Spinal cord (tissue), 10 donors: ENCODE measurements around the gene PLA2G4C. TPM values are rescaled to one million over a fixed set of nuclear protein-coding genes. Genes with fewer than 3 reads are reported as not detected.

Experiments
- DNase-seq, 6 donors: peaks; one replicate each; pipeline versions ENCODE4 v3.0.0 to v3.0.0-alpha.2; 2013 to 2015; ENCODE audit warnings: low spot score in 6 of 6, low read depth in 4 of 6
- H3K27ac ChIP-seq: one replicate; pipeline ENCODE4 v1.5.1; 2013; ENCODE audit warnings: low read depth, low read length, control low read depth
- H3K27me3 ChIP-seq: one replicate; pipeline ENCODE4 v1.6.1; 2013; ENCODE audit warnings: low read length; ENCODE audit not compliant: control insufficient read depth, insufficient read depth
- H3K36me3 ChIP-seq: one replicate; pipeline ENCODE4 v1.6.1; 2013; ENCODE audit warnings: low read length; ENCODE audit not compliant: control insufficient read depth, insufficient read depth
- H3K4me1 ChIP-seq: one replicate; pipeline ENCODE4 v1.6.1; 2013; ENCODE audit warnings: low read length; ENCODE audit not compliant: control insufficient read depth, insufficient read depth
- H3K4me3 ChIP-seq: one replicate; pipeline ENCODE4 v1.5.1; 2013; ENCODE audit warnings: low read depth, low read length, control low read depth
- H3K9me3 ChIP-seq: one replicate; pipeline ENCODE4 v1.6.1; 2013; ENCODE audit warnings: low read length; ENCODE audit not compliant: control insufficient read depth, insufficient read depth
- WGBS: methylation state at CpG from one replicate; pipeline ENCODE4 v1.1.5; 2013; ENCODE audit warnings: missing lambda C conversion rate; ENCODE audit not compliant: insufficient coverage; 5-methylcytosine and 5-hydroxymethylcytosine counted together
- polyA plus RNA-seq, 2 donors: library from polyadenylated mRNA; unstranded; fragments of 120-200 nt; gene quantifications; one replicate each; pipeline ENCODE4 v1.2.1, GENCODE V29; 2013; ENCODE audit not compliant: insufficient read length in 2 of 2
- total RNA-seq, 2 donors: library from RNA; depleted of rRNA in 1 of 2; stranded (reverse); fragments of 120-200 nt in 1 of 2; fragments of >200 nt in 1 of 2; gene quantifications; one replicate each; pipeline versions ENCODE4 v1.2.3 to v1.2.4, GENCODE V29; 2013 to 2014
- donor health status: healthy.

PLA2G4C gene
- total and polyA plus RNA-seq, 4 donors, result 10.4 to 24.8 (median 14.2) TPM

DNA sequence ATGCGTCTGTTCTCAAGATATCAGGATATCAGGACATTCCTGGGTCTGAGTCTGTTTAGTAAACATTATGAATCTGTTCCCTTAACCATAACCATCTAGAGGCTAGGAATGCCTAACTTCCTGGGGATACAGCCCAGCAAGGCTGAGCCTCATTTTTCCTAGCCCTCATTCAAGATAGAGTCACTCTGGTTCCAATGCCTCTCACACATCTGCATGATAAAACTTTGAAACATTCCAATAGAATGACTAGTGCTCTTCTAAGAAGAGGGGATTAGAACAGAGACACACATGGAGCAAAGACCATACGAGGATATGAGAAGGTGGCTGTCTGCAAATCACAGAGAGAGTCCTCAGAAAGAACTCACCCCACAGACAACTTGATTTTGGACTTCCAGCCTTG lies 46.1 kb downstream of the PLA2G4C start:
- H3K27me3 ChIP-seq, result peaks cover 2% of the 10 kb centered on the region
- DNase-seq, result no peak
- peaks cover 4% of the 10 kb centered on the region for H3K36me3 ChIP-seq
- H3K4me1 ChIP-seq, result no peaks in the 10 kb centered on the region
- H3K9me3 ChIP-seq, result no peaks in the 10 kb centered on the region
- H3K27ac ChIP-seq, result no peak overlapping the region
- no peak overlapping the region for H3K4me3 ChIP-seq
- no CpG with 5 or more reads among the region's 2 CpGs for WGBS

DNA sequence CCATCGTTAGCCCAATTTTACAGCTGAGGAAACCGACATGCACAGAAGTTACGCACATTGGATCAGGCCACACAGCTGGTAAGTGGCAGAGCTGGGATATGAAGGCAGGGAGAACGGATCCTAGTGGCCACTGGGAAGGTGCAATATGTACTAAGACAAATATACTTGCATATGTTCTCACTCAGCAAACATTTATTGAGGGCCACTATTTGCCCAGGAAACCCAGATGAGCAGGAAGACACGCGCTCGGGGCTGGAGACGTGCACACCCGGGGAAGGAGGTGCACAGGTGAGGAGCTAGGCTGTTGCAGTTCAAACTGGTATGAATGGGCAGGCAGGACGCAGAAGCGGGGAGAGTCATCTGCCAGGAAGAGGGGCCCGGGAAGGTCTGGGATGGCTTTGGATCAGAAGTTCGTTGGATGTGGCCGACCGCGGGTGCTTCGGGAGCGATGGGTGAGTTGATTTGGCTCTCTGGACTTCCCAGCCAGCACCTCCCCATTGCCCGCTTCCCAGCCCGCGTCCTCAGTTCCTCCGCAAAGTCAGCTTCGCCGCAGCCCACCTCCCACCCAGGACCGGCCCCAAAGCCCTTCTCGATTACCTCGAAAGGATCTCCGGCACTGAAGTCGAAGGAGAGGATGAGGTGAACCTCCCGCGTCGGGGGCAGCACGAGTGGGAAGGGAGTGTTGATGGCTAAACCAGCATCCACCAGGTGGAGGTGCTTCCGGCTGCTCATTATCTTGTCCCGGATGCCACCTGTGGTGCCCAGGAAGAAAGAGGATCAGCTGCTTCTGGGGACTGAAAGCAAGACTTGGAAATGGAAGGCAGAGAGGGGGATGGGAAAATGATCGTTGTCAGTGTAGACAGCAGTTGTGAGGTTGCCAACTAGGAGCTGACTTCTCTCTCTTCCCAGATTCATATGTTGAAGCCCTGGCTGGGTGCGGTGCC lies 48.9 kb downstream of the PLA2G4C start:
- Histone ChIP-seq H3K4me1 (no peaks in the 10 kb centered on the region), H3K4me3 (no peak overlapping the region), H3K9me3 (no peaks in the 10 kb centered on the region), H3K27ac (no peak overlapping the region), H3K27me3 (peaks cover 2% of the 10 kb centered on the region), H3K36me3 (peaks cover 4% of the 10 kb centered on the region)
- WGBS, result 43% methylated on average over 33 of the region's 37 CpGs
- no peak for DNase-seq

DNA sequence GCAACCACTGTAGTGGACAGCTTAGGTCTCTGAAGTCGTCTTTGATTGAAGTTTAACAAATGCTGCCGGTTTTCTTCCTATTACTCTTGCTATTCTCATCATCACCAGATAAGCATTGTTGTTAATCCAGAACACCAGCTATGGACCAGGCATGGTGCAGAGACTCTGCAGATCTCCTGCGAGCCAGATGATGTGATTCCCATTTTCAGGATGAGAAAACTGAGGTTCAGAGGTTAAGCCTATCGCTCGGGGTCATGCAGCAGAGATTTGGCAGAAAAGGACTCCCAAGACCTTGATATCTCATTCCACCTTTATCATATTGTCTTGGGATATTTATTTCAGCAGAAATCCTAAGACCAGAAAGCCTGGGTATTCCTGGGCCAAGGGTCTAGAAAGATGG lies 50.2 kb downstream of the PLA2G4C start:
- no peaks in the 10 kb centered on the region for H3K4me1 ChIP-seq
- H3K27ac ChIP-seq, result no peak overlapping the region
- 100% methylated on average over 2 of the region's 5 CpGs for WGBS
- H3K36me3 ChIP-seq, result peaks cover 4% of the 10 kb centered on the region
- H3K4me3 ChIP-seq, result no peak overlapping the region
- H3K9me3 ChIP-seq, result no peaks in the 10 kb centered on the region
- peaks cover 2% of the 10 kb centered on the region for H3K27me3 ChIP-seq
- DNase-seq, result no peak

DNA sequence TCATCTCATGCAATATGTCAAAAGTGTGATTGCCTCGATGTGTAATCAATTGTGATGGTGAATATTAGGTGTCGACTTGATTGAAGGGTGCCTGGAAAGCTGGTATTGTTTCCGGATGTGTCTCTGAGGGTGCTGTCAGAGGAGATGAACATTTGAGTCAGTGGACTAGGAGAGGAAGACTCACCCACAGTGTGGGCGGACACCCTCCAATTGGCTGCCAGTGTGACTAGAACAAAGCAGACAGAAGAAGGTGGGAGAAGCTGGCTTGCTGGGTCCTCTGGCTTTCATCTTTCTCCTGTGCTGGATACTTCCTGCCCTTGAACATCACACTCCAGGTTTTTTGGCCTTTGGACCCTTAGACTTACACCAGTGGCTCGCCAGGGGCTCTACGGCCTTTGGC lies 51.3 kb downstream of the PLA2G4C start:
- Histone ChIP-seq H3K27ac (no peak overlapping the region), H3K4me3 (no peak overlapping the region), H3K27me3 (peaks cover 2% of the 10 kb centered on the region), H3K4me1 (no peaks in the 10 kb centered on the region), H3K9me3 (no peaks in the 10 kb centered on the region), H3K36me3 (peaks cover 4% of the 10 kb centered on the region)
- no peak for DNase-seq
- WGBS, result 100% methylated on average over 4 of the region's 6 CpGs

DNA sequence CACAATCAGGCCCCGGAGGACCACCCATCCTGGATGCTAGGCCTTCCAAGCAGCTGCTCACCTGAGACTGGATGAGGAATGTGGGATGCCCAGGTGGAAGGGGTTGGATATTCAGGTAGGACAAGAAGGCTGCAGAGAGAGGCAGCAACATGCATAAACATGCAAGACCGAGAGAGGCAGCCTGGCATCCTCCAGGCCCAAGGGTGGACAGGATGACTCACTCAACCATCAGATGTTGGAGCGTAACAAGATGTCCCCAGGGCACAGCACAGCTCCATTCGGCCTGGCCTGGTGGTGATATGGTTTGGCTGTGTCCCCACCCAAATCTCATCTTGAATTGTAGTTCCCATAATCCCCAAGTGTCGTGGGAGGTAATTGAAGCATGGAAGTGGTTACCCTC lies 56.8 kb downstream of the PLA2G4C start:
- peaks cover 4% of the 10 kb centered on the region for H3K36me3 ChIP-seq
- H3K9me3 ChIP-seq, result no peaks in the 10 kb centered on the region
- WGBS, result 91% methylated on average over 3 of the region's 5 CpGs
- no peaks in the 10 kb centered on the region for H3K4me1 ChIP-seq
- H3K27ac ChIP-seq, result no peak overlapping the region
- no peak overlapping the region for H3K4me3 ChIP-seq
- no peaks in the 10 kb centered on the region for H3K27me3 ChIP-seq
- no peak for DNase-seq

GRCh38 chr19:48053076-48053475 lies 57.5 kb downstream of the PLA2G4C start:
- Histone ChIP-seq H3K36me3 (peaks cover 4% of the 10 kb centered on the region), H3K9me3 (no peaks in the 10 kb centered on the region), H3K27me3 (no peaks in the 10 kb centered on the region), H3K27ac (no peak overlapping the region), H3K4me1 (no peaks in the 10 kb centered on the region), H3K4me3 (no peak overlapping the region)
- WGBS, result 86% methylated on average over 1 of the region's 5 CpGs
- no peak for DNase-seq

DNA sequence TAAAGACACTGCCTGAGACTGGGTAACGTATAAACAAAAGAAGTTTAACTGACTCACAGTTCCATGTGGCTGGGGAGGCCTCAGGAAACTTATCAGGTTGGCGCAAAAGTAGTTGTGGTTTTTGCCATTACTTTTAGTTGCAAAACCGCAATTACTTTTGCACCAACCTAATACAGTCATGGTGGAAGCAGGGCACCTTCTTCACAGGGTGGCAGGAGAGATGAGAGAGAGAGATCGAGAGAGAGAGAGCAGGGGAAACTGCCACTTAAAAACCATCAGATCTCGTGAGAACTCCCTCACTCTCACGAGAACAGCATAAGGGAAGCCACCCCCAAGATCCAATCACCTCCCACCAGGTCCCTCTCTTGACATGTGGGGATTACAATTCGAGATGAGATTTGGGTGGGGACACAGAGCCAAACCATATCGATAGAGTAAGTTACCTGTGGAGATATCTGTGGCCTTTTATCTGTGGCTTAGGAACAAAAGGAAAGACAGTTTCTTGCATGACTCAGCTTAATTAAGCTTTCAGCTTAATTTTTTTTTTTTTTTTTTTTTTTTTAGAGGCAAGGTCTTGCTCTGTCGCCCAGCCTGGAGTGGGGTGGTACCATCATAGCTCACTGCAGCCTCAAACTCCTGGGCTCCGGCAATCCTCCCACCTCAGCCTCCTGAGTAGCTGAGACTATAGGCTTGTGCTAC lies 59.1 kb downstream of the PLA2G4C start:
- Histone ChIP-seq H3K9me3 (no peaks in the 10 kb centered on the region), H3K27ac (no peak overlapping the region), H3K4me3 (no peak overlapping the region), H3K27me3 (no peaks in the 10 kb centered on the region), H3K4me1 (no peaks in the 10 kb centered on the region), H3K36me3 (peaks cover 6% of the 10 kb centered on the region)
- DNase-seq, result no peak
- 95% methylated on average over 3 of the region's 10 CpGs for WGBS

GRCh38 chr19:48044561-48044960 lies 66.1 kb downstream of the PLA2G4C start:
- DNase-seq, result no peak
- Histone ChIP-seq H3K4me3 (no peak overlapping the region), H3K36me3 (peaks cover 2% of the 10 kb centered on the region), H3K4me1 (no peaks in the 10 kb centered on the region), H3K27me3 (no peaks in the 10 kb centered on the region), H3K9me3 (no peaks in the 10 kb centered on the region), H3K27ac (no peak overlapping the region)
- 87% methylated on average over 5 of the region's 5 CpGs for WGBS

GRCh38 chr19:48043675-48044258 lies 66.8 kb downstream of the PLA2G4C start, which contains the start of gene CABP5:
CABP5 (minus strand) TSS chr19:48044079; CDS start chr19:48043922, 157 bp downstream.
- H3K27ac ChIP-seq, result no peak within 1 kb of the TSS
- WGBS, result 85% methylated on average over 6 of the region's 10 CpGs
- H3K9me3 ChIP-seq, result no peaks in the 10 kb centered on the region
- no peaks in the 10 kb centered on the region for H3K27me3 ChIP-seq
- H3K4me3 ChIP-seq, result no peak within 1 kb of the TSS
- no peak for DNase-seq
- H3K36me3 ChIP-seq, result peaks cover 2% of the 10 kb centered on the region
- no peaks in the 10 kb centered on the region for H3K4me1 ChIP-seq
